Progenitor cell of endocrine pancreas (in vitro differentiated cells): Measurements from ENCODE around the gene EEF2K. TPM values are rescaled to one million over a fixed set of nuclear protein-coding genes. Genes with fewer than 3 reads are reported as not detected.

ENCODE experiments used
- DNase-seq: peaks from one replicate; pipeline ENCODE4 v3.0.0; 2021; ENCODE audit warnings: low spot score; ENCODE audit not compliant: unreplicated experiment
- H3K27ac Mint-ChIP-seq: 2 replicates; pipeline ENCODE4 v1.8.0; 2021; ENCODE audit warnings: mild to moderate bottlenecking, moderate library complexity, mixed read lengths
- H3K27me3 Mint-ChIP-seq: 2 replicates; pipeline ENCODE4 v1.8.0; 2021; ENCODE audit warnings: mixed read lengths
- H3K36me3 Mint-ChIP-seq: 2 replicates; pipeline ENCODE4 v1.8.0; 2022; ENCODE audit warnings: mixed read lengths; ENCODE audit not compliant: insufficient read depth
- H3K4me1 Mint-ChIP-seq: 2 replicates; pipeline ENCODE4 v1.8.0; 2021; ENCODE audit warnings: low read depth, mixed read lengths
- H3K4me3 Mint-ChIP-seq: 2 replicates; pipeline ENCODE4 v1.8.0; 2021; ENCODE audit warnings: low read depth, mild to moderate bottlenecking, moderate library complexity, mixed read lengths
- H3K9me3 Mint-ChIP-seq: 2 replicates; pipeline ENCODE4 v1.8.0; 2021; ENCODE audit warnings: low read depth, mixed read lengths
- CTCF ChIP-seq: fragments of 200-600 bp; sonication (generic); IDR thresholded peaks from one replicate; pipeline ENCODE4 v1.5.0; 2021; ENCODE audit warnings: antibody characterized with exemption, mild to moderate bottlenecking; ENCODE audit not compliant: unreplicated experiment
- total RNA-seq: library from RNA; stranded (reverse); gene quantifications from 2 replicates; pipeline ENCODE4 v1.2.1, GENCODE V29; 2021

The EEF2K gene
- total RNA-seq, 1 donor from 2014 or later, result 15.4 TPM

- peaks cover 20% of the 10 kb centered on the region for H3K36me3 Mint-ChIP-seq
- no peak for TF ChIP-seq CTCF
- H3K27me3 Mint-ChIP-seq, result no peaks in the 10 kb centered on the region
- DNase-seq, result no peak
- H3K27ac Mint-ChIP-seq, result no peak overlapping the region
- H3K4me1 Mint-ChIP-seq, result no peaks in the 10 kb centered on the region
- H3K9me3 Mint-ChIP-seq, result no peaks in the 10 kb centered on the region
- H3K4me3 Mint-ChIP-seq, result no peak overlapping the region
Observed at GRCh38 chr16:22285080-22285479, 79.0 kb downstream of the EEF2K start.

DNA sequence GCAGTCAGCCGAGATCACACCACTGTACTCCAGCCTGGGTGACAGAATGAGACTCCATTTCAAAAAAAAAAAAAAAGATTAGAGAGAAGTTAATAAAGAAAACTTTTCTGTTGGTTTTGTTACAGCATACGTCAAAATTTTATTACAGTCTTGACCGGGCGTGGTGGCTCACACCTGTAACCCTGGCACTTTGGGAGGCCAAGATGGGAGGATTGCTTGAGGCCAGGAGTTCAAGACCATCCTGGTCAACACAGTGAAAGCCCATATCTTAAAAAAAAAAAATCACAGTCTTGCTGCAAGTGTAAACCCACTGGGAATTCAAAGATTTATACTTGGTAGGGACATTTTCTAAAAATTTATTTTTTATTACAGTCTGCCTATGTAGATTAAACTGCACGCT is 84.9 kb downstream of the EEF2K start:
- DNase-seq, result no peak
- Mint-ChIP-seq H3K4me3 (no peak overlapping the region), H3K27ac (no peak overlapping the region), H3K27me3 (no peaks in the 10 kb centered on the region), H3K9me3 (no peaks in the 10 kb centered on the region), H3K36me3 (no peaks in the 10 kb centered on the region), H3K4me1 (peaks cover 4% of the 10 kb centered on the region)
- no peak for TF ChIP-seq CTCF

- Mint-ChIP-seq H3K4me1 (peaks cover 6% of the 10 kb centered on the region), H3K27ac (no peak overlapping the region), H3K27me3 (no peaks in the 10 kb centered on the region), H3K9me3 (no peaks in the 10 kb centered on the region), H3K36me3 (no peaks in the 10 kb centered on the region), H3K4me3 (no peak overlapping the region)
- DNase-seq, result no peak
- no peak for TF ChIP-seq CTCF
Observed at GRCh38 chr16:22291860-22292318, 85.8 kb downstream of the EEF2K start.

GRCh38 chr16:22292320-22292719 is 86.2 kb downstream of the EEF2K start:
- TF ChIP-seq CTCF, result no peak
- no peaks in the 10 kb centered on the region for H3K36me3 Mint-ChIP-seq
- H3K4me3 Mint-ChIP-seq, result no peak overlapping the region
- no peak overlapping the region for H3K27ac Mint-ChIP-seq
- no peaks in the 10 kb centered on the region for H3K9me3 Mint-ChIP-seq
- no peak for DNase-seq
- no peaks in the 10 kb centered on the region for H3K27me3 Mint-ChIP-seq
- H3K4me1 Mint-ChIP-seq, result peaks cover 6% of the 10 kb centered on the region

- DNase-seq, result no peak
- no peak for TF ChIP-seq CTCF
- Mint-ChIP-seq H3K36me3 (no peaks in the 10 kb centered on the region), H3K9me3 (no peaks in the 10 kb centered on the region), H3K27me3 (no peaks in the 10 kb centered on the region), H3K4me3 (no peak overlapping the region), H3K4me1 (peaks cover 9% of the 10 kb centered on the region), H3K27ac (no peak overlapping the region)
Observed at GRCh38 chr16:22293137-22294106, 87.3 kb downstream of the EEF2K start.
